ENCODE results near the gene LRTM1.

Gene LRTM1

GRCh38 chr3:54962200-54962599 lies 34.3 kb upstream of the LRTM1 start:
- Histone ChIP-seq H3K4me3 (ENCODE audit: insufficient read depth, low read depth, low read length, poor library complexity, severe bottlenecking) (no peak overlapping the region), H3K9me3 (ENCODE audit: control insufficient read depth, low read length) (no peaks in the 10 kb centered on the region), H3K4me1 (ENCODE audit: control insufficient read depth, insufficient read depth, low read length, poor library complexity, severe bottlenecking) (no peaks in the 10 kb centered on the region), H3K27me3 (replicated peaks; ENCODE audit: control insufficient read depth, insufficient read depth, low read length, poor library complexity, severe bottlenecking) (no peaks in the 10 kb centered on the region), H3K27ac (ENCODE audit: insufficient read depth, low read length, poor library complexity, severe bottlenecking) (no peak overlapping the region), H3K36me3 (ENCODE audit: control insufficient read depth, insufficient read depth, low read length) (no peaks in the 10 kb centered on the region)
- DNase-seq: no peak

GRCh38 chr3:54960701-54961100 lies 32.8 kb upstream of the LRTM1 start:
- no peaks in the 10 kb centered on the region for H3K27me3 ChIP-seq (replicated peaks; ENCODE audit: control insufficient read depth, insufficient read depth, low read length, poor library complexity, severe bottlenecking)
- H3K36me3 ChIP-seq (ENCODE audit: control insufficient read depth, insufficient read depth, low read length): no peaks in the 10 kb centered on the region
- H3K4me3 ChIP-seq (ENCODE audit: insufficient read depth, low read depth, low read length, poor library complexity, severe bottlenecking): no peak overlapping the region
- no peaks in the 10 kb centered on the region for H3K4me1 ChIP-seq (ENCODE audit: control insufficient read depth, insufficient read depth, low read length, poor library complexity, severe bottlenecking)
- no peak overlapping the region for H3K27ac ChIP-seq (ENCODE audit: insufficient read depth, low read length, poor library complexity, severe bottlenecking)
- no peak for DNase-seq
- no peaks in the 10 kb centered on the region for H3K9me3 ChIP-seq (ENCODE audit: control insufficient read depth, low read length)

GRCh38 chr3:54960082-54960481 lies 32.2 kb upstream of the LRTM1 start:
- H3K27me3 ChIP-seq (replicated peaks; ENCODE audit: control insufficient read depth, insufficient read depth, low read length, poor library complexity, severe bottlenecking): no peaks in the 10 kb centered on the region
- H3K9me3 ChIP-seq (ENCODE audit: control insufficient read depth, low read length): no peaks in the 10 kb centered on the region
- no peaks in the 10 kb centered on the region for H3K36me3 ChIP-seq (ENCODE audit: control insufficient read depth, insufficient read depth, low read length)
- H3K4me3 ChIP-seq (ENCODE audit: insufficient read depth, low read depth, low read length, poor library complexity, severe bottlenecking): no peak overlapping the region
- H3K27ac ChIP-seq (ENCODE audit: insufficient read depth, low read length, poor library complexity, severe bottlenecking): no peak overlapping the region
- no peaks in the 10 kb centered on the region for H3K4me1 ChIP-seq (ENCODE audit: control insufficient read depth, insufficient read depth, low read length, poor library complexity, severe bottlenecking)
- DNase-seq: no peak

GRCh38 chr3:54957711-54958110 lies 29.9 kb upstream of the LRTM1 start:
- Histone ChIP-seq H3K27ac (ENCODE audit: insufficient read depth, low read length, poor library complexity, severe bottlenecking) (no peak overlapping the region), H3K9me3 (ENCODE audit: control insufficient read depth, low read length) (no peaks in the 10 kb centered on the region), H3K4me3 (ENCODE audit: insufficient read depth, low read depth, low read length, poor library complexity, severe bottlenecking) (no peak overlapping the region), H3K36me3 (ENCODE audit: control insufficient read depth, insufficient read depth, low read length) (no peaks in the 10 kb centered on the region), H3K4me1 (ENCODE audit: control insufficient read depth, insufficient read depth, low read length, poor library complexity, severe bottlenecking) (no peaks in the 10 kb centered on the region), H3K27me3 (replicated peaks; ENCODE audit: control insufficient read depth, insufficient read depth, low read length, poor library complexity, severe bottlenecking) (no peaks in the 10 kb centered on the region)
- DNase-seq: no peak

- no peaks in the 10 kb centered on the region for H3K4me1 ChIP-seq (ENCODE audit: control insufficient read depth, insufficient read depth, low read length, poor library complexity, severe bottlenecking)
- H3K9me3 ChIP-seq (ENCODE audit: control insufficient read depth, low read length): no peaks in the 10 kb centered on the region
- H3K4me3 ChIP-seq (ENCODE audit: insufficient read depth, low read depth, low read length, poor library complexity, severe bottlenecking): no peak overlapping the region
- H3K27me3 ChIP-seq (replicated peaks; ENCODE audit: control insufficient read depth, insufficient read depth, low read length, poor library complexity, severe bottlenecking): no peaks in the 10 kb centered on the region
- no peak overlapping the region for H3K27ac ChIP-seq (ENCODE audit: insufficient read depth, low read length, poor library complexity, severe bottlenecking)
- no peaks in the 10 kb centered on the region for H3K36me3 ChIP-seq (ENCODE audit: control insufficient read depth, insufficient read depth, low read length)
- DNase-seq: no peak
Measured at GRCh38 chr3:54955941-54956340, 28.1 kb upstream of the LRTM1 start.

- Histone ChIP-seq H3K27ac (ENCODE audit: insufficient read depth, low read length, poor library complexity, severe bottlenecking) (no peak overlapping the region), H3K27me3 (replicated peaks; ENCODE audit: control insufficient read depth, insufficient read depth, low read length, poor library complexity, severe bottlenecking) (no peaks in the 10 kb centered on the region), H3K4me1 (ENCODE audit: control insufficient read depth, insufficient read depth, low read length, poor library complexity, severe bottlenecking) (no peaks in the 10 kb centered on the region), H3K4me3 (ENCODE audit: insufficient read depth, low read depth, low read length, poor library complexity, severe bottlenecking) (no peak overlapping the region), H3K9me3 (ENCODE audit: control insufficient read depth, low read length) (no peaks in the 10 kb centered on the region), H3K36me3 (ENCODE audit: control insufficient read depth, insufficient read depth, low read length) (no peaks in the 10 kb centered on the region)
- no peak for DNase-seq
Measured at GRCh38 chr3:54955496-54955895, 27.6 kb upstream of the LRTM1 start.

GRCh38 chr3:54954521-54954920 lies 26.7 kb upstream of the LRTM1 start:
- H3K4me3 ChIP-seq (ENCODE audit: insufficient read depth, low read depth, low read length, poor library complexity, severe bottlenecking): no peak overlapping the region
- no peaks in the 10 kb centered on the region for H3K4me1 ChIP-seq (ENCODE audit: control insufficient read depth, insufficient read depth, low read length, poor library complexity, severe bottlenecking)
- H3K27me3 ChIP-seq (replicated peaks; ENCODE audit: control insufficient read depth, insufficient read depth, low read length, poor library complexity, severe bottlenecking): no peaks in the 10 kb centered on the region
- no peak for DNase-seq
- H3K36me3 ChIP-seq (ENCODE audit: control insufficient read depth, insufficient read depth, low read length): no peaks in the 10 kb centered on the region
- no peaks in the 10 kb centered on the region for H3K9me3 ChIP-seq (ENCODE audit: control insufficient read depth, low read length)
- H3K27ac ChIP-seq (ENCODE audit: insufficient read depth, low read length, poor library complexity, severe bottlenecking): no peak overlapping the region

GRCh38 chr3:54954022-54954421 lies 26.2 kb upstream of the LRTM1 start:
- Histone ChIP-seq H3K36me3 (ENCODE audit: control insufficient read depth, insufficient read depth, low read length) (no peaks in the 10 kb centered on the region), H3K27me3 (replicated peaks; ENCODE audit: control insufficient read depth, insufficient read depth, low read length, poor library complexity, severe bottlenecking) (no peaks in the 10 kb centered on the region), H3K27ac (ENCODE audit: insufficient read depth, low read length, poor library complexity, severe bottlenecking) (no peak overlapping the region), H3K4me1 (ENCODE audit: control insufficient read depth, insufficient read depth, low read length, poor library complexity, severe bottlenecking) (no peaks in the 10 kb centered on the region), H3K4me3 (ENCODE audit: insufficient read depth, low read depth, low read length, poor library complexity, severe bottlenecking) (no peak overlapping the region), H3K9me3 (ENCODE audit: control insufficient read depth, low read length) (no peaks in the 10 kb centered on the region)
- DNase-seq: no peak

- Histone ChIP-seq H3K27ac (ENCODE audit: insufficient read depth, low read length, poor library complexity, severe bottlenecking) (no peak overlapping the region), H3K9me3 (ENCODE audit: control insufficient read depth, low read length) (no peaks in the 10 kb centered on the region), H3K36me3 (ENCODE audit: control insufficient read depth, insufficient read depth, low read length) (no peaks in the 10 kb centered on the region), H3K4me3 (ENCODE audit: insufficient read depth, low read depth, low read length, poor library complexity, severe bottlenecking) (no peak overlapping the region), H3K27me3 (replicated peaks; ENCODE audit: control insufficient read depth, insufficient read depth, low read length, poor library complexity, severe bottlenecking) (no peaks in the 10 kb centered on the region), H3K4me1 (ENCODE audit: control insufficient read depth, insufficient read depth, low read length, poor library complexity, severe bottlenecking) (no peaks in the 10 kb centered on the region)
- no peak for DNase-seq
Measured at GRCh38 chr3:54951405-54951804, 23.5 kb upstream of the LRTM1 start.

- Histone ChIP-seq H3K36me3 (ENCODE audit: control insufficient read depth, insufficient read depth, low read length) (no peaks in the 10 kb centered on the region), H3K27me3 (replicated peaks; ENCODE audit: control insufficient read depth, insufficient read depth, low read length, poor library complexity, severe bottlenecking) (no peaks in the 10 kb centered on the region), H3K4me3 (ENCODE audit: insufficient read depth, low read depth, low read length, poor library complexity, severe bottlenecking) (no peak overlapping the region), H3K4me1 (ENCODE audit: control insufficient read depth, insufficient read depth, low read length, poor library complexity, severe bottlenecking) (no peaks in the 10 kb centered on the region), H3K9me3 (ENCODE audit: control insufficient read depth, low read length) (no peaks in the 10 kb centered on the region), H3K27ac (ENCODE audit: insufficient read depth, low read length, poor library complexity, severe bottlenecking) (no peak overlapping the region)
- DNase-seq: no peak
Measured at GRCh38 chr3:54950391-54951003, 22.6 kb upstream of the LRTM1 start.

All from effector memory CD4-positive, alpha-beta T cell (primary cell).